Motor neuron (in vitro differentiated cells): ENCODE data around the gene CASP8. TPM values are rescaled to one million over a fixed set of nuclear protein-coding genes. Genes with fewer than 3 reads are reported as not detected.

Experiments
- ATAC-seq, 8 experiments: fragments of 200-7000 bp; cut with Tn5 transposase; replicated peaks in 6 of 8; 2 replicates each; pipeline ENCODE4 v1.8.0; 2021; ENCODE audit warnings: mild to moderate bottlenecking in 8 of 8, moderate library complexity in 8 of 8
- H3K27ac ChIP-seq, 2 donors: fragments of 250-450 bp; sonication (Bioruptor Pico); 2 replicates each; pipeline ENCODE4 v1.9.0; 2021; ENCODE audit warnings: antibody characterized with exemption in 2 of 2, mild to moderate bottlenecking in 2 of 2, moderate library complexity in 1 of 2
- H3K4me1 ChIP-seq, 2 donors: fragments of 250-450 bp; sonication (Bioruptor Pico); replicated peaks in 1 of 2; 2 replicates each; pipeline ENCODE4 v1.6.1; 2021; ENCODE audit warnings: antibody characterized with exemption in 2 of 2, mild to moderate bottlenecking in 2 of 2, moderate library complexity in 1 of 2
- H3K4me3 ChIP-seq, 5 donors: fragments of 250-450 bp; sonication (Bioruptor Pico); 2 replicates each; pipeline ENCODE4 v1.9.0; 2021; ENCODE audit warnings: antibody characterized with exemption in 5 of 5, mild to moderate bottlenecking in 5 of 5, moderate library complexity in 4 of 5
- WGBS, 10 experiments: fragments of 450-650 bp; shearing (Covaris generic); methylation state at CpG; one replicate each; pipeline ENCODE4 v1.0.0; 2022; 5-methylcytosine and 5-hydroxymethylcytosine counted together
- in situ Hi-C, 9 experiments: fragments of 400-800 bp; cut with MboI; loops; one replicate each; pipeline ENCODE4 v1.15.0; 2021; ENCODE audit warnings: low sequenced_read_pairs in 9 of 9, low pct_unique_long_range_greater_than_20kb in 2 of 9; ENCODE audit not compliant: unreplicated experiment in 9 of 9
- total RNA-seq, 8 experiments: library from RNA; unstranded; fragments of 300-600 nt; gene quantifications; 2 replicates each; pipeline versions ENCODE4 v1.2.3 to v1.2.4, GENCODE V29; 2022

CASP8 gene
- total RNA-seq, 8 experiments from 2014 or later, result 0.16 to 28.3 (median 6.9) TPM

- no peak overlapping the region for H3K27ac ChIP-seq
- no peak overlapping the region for H3K4me3 ChIP-seq
- 51 to 94% (median 85%) methylated on average over 1 to 2 of the region's 2 CpGs; no CpG with 5 or more reads in 3 of the 10 experiments for WGBS, 10 experiments
- in situ Hi-C loops, result loop anchor here in 2 of 9 experiments (10.0 to 25.0 kb wide), 2 partner anchors 115 to 937 kb away; no protein-coding TSS in a partner anchor
- no peak for ATAC-seq
- no peaks in the 10 kb centered on the region for H3K4me1 ChIP-seq
Measured at GRCh38 chr2:201249889-201250288, 10.4 kb upstream of the CASP8 start.

DNA sequence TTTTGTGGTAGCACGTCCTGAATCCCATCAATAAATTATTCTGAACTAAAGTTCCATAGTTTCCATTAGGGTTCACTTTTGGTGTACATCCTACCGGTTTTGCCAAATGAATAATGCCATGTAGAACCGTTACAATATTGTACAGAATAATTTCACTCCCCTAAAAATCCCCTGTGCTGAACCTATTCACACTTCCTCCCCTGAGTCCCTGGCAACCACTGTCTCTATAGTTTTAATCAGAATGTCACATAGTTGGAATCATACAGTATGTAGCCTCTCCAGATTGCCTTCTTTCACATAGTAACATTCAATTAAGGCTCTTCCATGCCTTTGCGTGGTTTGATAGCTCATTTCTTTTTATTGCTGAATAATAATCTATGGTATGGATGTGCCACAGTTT is 9.6 kb upstream of the CASP8 start:
- WGBS, 10 experiments, result 55 to 100% (median 84%) methylated on average over 1 to 4 of the region's 4 CpGs
- no peaks in the 10 kb centered on the region for H3K4me1 ChIP-seq
- H3K4me3 ChIP-seq, result no peak overlapping the region
- H3K27ac ChIP-seq, result no peak overlapping the region
- ATAC-seq, result no peak
- in situ Hi-C loops, result no loop called here

GRCh38 chr2:201254081-201254730 is 6.1 kb upstream of the CASP8 start:
- Histone ChIP-seq H3K4me1 (peaks cover 0 to 10% of the 10 kb centered on the region in 2 donors), H3K27ac (no peak overlapping the region), H3K4me3 (no peak overlapping the region)
- WGBS, 10 experiments, result 0 to 93% (median 74%) methylated on average over 1 to 4 of the region's 5 CpGs; no CpG with 5 or more reads in 1 of the 10 experiments
- in situ Hi-C loops, result no loop called here
- ATAC-seq, result peak in 4 of 8 experiments; percentile 19 to 66 (median 40)

GRCh38 chr2:201255408-201256033 is 4.8 kb upstream of the CASP8 start:
- no peak overlapping the region for H3K27ac ChIP-seq
- ATAC-seq, result peak in 3 of 8 experiments; percentile 52 to 78 (median 55)
- H3K4me1 ChIP-seq, result peaks cover 0 to 10% of the 10 kb centered on the region in 2 donors
- in situ Hi-C loops, result no loop called here
- no peak overlapping the region for H3K4me3 ChIP-seq
- 93 to 100% (median 100%) methylated on average over 1 to 3 of the region's 3 CpGs; no CpG with 5 or more reads in 5 of the 10 experiments for WGBS, 10 experiments

DNA sequence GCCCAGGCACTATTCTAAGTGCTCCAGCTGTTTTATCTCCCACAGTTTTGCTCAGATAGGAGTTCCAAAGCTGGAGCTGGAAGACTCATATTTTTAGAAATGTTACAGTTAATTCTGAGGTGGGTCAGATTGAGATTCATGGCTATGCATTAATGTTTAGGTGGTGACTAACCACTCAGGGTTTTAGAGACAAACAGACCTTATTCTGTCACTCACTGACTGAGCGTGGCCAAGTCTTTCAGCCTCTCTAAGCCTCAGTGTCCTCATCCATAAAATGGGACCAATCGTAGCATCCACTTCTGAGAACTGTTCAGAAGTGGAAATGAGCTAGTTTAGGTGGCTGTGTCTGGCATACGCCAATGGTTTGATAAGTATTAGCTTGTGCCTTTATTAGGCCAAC is 4.3 kb upstream of the CASP8 start:
- no peak for ATAC-seq
- in situ Hi-C loops, result no loop called here

DNA sequence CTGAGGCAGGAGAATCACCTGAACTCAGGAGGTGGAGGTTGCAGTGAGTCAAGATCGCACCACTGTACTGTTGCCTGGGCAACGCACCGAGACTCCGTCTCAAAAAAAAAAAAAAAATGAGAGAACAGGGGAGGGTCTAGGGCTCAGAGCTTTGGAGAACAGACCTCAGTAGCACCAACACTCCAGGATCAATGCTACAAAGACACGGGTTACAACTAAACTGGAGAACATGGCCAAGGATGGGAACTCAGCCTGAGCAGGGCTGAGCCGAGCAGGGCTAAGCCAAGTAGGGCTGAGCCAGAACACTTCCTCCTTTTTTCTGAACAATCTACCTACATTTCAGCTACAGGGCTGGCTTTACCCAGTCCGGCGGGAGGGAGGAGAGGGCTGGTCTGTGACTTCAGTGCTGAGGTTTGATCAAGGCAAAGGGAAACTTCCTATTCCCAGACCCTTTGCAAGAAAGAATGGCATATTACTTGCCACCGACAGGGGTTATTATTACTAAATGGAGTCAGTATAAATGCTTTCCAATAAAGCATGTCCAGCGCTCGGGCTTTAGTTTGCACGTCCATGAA is 2.9 kb upstream of the CASP8 start:
- no peak overlapping the region for H3K4me3 ChIP-seq
- peak in 6 of 8 experiments; percentile 9 to 63 (median 34) for ATAC-seq
- H3K27ac ChIP-seq, result no peak overlapping the region
- in situ Hi-C loops, result no loop called here
- H3K4me1 ChIP-seq, result peaks cover 0 to 10% of the 10 kb centered on the region in 2 donors
- WGBS, 10 experiments, result 0 to 100% (median 66%) methylated on average over 1 to 12 of the region's 12 CpGs; no CpG with 5 or more reads in 2 of the 10 experiments

More for the DNA sequence above, 4.3 kb upstream of the CASP8 start:
- Histone ChIP-seq H3K27ac (no peak overlapping the region), H3K4me3 (no peak overlapping the region), H3K4me1 (peaks cover 0 to 10% of the 10 kb centered on the region in 2 donors)
- 57 to 100% (median 95%) methylated on average over 1 to 3 of the region's 3 CpGs; no CpG with 5 or more reads in 3 of the 10 experiments for WGBS, 10 experiments

DNA sequence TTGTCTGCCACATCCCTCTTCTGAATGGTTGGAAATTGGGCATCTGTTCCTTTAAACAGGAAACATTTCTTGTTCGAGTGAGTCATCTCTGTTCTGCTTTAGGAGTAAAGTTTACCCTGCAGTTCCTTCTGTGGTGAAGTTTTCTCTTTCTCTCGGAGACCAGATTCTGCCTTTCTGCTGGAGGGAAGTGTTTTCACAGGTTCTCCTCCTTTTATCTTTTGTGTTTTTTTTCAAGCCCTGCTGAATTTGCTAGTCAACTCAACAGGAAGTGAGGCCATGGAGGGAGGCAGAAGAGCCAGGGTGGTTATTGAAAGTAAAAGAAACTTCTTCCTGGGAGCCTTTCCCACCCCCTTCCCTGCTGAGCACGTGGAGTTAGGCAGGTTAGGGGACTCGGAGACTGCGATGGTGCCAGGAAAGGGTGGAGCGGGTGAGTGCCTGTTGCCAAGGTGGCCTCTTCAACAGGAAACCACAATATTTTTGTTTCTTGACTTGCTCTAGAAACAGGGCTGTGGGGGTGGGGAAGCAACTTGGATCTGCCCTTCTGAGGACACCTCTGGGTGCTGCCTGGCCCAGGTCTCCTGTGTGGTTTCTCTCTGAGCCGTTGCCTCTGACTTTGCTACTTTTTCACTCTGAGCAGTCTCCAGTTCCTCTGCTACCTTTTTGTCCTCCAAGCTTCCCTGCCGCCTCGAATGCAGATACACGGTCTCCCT is 2.2 kb upstream of the CASP8 start:
- Histone ChIP-seq H3K27ac (peak overlapping the region in 1 of 2 donors; percentile 32), H3K4me3 (peak overlapping the region in 3 of 5 donors; percentile 5 to 10 (median 10)), H3K4me1 (peaks cover 0 to 10% of the 10 kb centered on the region in 2 donors)
- WGBS, 10 experiments, result 0 to 52% (median 33%) methylated on average over 1 to 8 of the region's 10 CpGs; no CpG with 5 or more reads in 1 of the 10 experiments
- ATAC-seq, result peak; percentile 29 to 85 (median 56)
- in situ Hi-C loops, result no loop called here

DNA sequence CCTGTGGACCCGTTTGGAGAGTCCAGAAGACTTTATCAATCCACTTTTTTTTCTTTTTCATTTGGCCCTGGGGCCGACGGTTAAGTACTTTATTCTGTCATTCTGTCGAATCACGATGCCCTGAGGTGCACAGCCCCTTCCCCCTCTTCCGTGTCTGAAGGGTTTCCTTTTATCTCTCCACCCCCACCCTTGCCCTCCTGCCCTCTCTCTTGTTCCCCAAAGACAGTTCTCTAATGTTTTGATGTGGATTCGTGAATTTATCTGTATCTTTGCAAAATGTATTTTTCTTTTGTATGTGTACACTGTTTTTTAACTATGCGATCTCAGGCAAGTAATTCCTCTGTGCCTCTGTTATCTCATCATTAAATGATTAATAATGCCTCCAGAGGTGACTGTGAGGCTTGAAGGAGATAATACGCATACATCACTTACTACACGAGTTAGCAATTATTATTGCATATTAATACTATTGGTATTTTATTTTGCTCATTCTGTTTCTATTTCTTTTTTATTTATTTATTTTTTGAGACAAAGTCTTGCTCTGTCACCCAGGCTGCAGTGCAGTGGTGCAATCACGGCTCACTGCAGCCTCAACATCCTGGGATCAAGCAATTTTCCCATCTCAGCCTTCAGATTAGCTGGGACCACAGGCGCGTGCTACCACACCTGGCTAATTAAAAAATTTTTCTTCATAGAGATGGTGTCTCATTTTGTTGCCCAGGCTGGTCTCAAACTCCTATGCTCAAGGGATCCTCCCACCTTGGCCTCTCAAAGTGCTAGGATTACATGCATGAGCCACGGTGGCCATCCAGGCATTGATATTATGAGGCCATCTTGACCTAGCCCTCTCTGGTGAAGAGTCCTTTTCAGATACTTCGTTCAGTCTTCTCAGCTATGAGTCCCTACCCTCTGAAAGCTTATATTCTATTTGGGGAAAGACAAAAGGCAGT is 1.4 kb upstream of the CASP8 start:
- ATAC-seq, result no peak
- Histone ChIP-seq H3K27ac (no peak overlapping the region), H3K4me1 (peaks cover 0 to 10% of the 10 kb centered on the region in 2 donors), H3K4me3 (peak overlapping the region in 1 of 5 donors; percentile 10)
- in situ Hi-C loops, result no loop called here
- WGBS, 10 experiments, result 9 to 100% (median 51%) methylated on average over 1 to 14 of the region's 15 CpGs

GRCh38 chr2:201261471-201261870 is 1.1 kb downstream of the CASP8 start:
- Histone ChIP-seq H3K27ac (no peak overlapping the region), H3K4me3 (no peak overlapping the region), H3K4me1 (peaks cover 0 to 10% of the 10 kb centered on the region in 2 donors)
- in situ Hi-C loops, result no loop called here
- WGBS, 10 experiments, result 83 to 100% (median 94%) methylated on average over 1 to 8 of the region's 9 CpGs
- no peak for ATAC-seq

- peaks cover 0 to 10% of the 10 kb centered on the region in 2 donors for H3K4me1 ChIP-seq
- no peak for ATAC-seq
- H3K4me3 ChIP-seq, result no peak overlapping the region
- no peak overlapping the region for H3K27ac ChIP-seq
- 0 to 100% (median 76%) methylated on average over 1 to 2 of the region's 2 CpGs; no CpG with 5 or more reads in 1 of the 10 experiments for WGBS, 10 experiments
- in situ Hi-C loops, result no loop called here
Measured at GRCh38 chr2:201261906-201262305, 1.6 kb downstream of the CASP8 start.

DNA sequence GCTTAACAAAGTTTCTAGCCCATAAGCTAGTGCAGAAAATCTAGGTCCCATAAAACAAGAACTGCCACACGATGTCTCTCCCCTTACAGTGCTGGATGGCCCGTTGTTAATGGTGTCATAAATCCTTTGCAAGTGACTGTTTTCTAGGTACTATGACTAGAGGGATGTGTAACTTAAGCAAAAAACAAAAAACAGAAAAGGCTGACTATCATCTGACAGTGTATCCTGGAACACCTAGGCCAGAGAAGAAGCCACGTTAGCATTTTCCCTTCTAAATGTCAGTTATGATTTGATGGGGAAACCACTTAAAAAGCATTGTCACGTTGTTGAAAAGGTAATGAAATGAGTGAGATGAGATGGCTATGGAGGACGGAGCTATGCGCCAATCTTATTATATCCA is 2.4 kb downstream of the CASP8 start:
- H3K4me3 ChIP-seq, result no peak overlapping the region
- no peak overlapping the region for H3K27ac ChIP-seq
- in situ Hi-C loops, result no loop called here
- peaks cover 0 to 10% of the 10 kb centered on the region in 2 donors for H3K4me1 ChIP-seq
- 60 to 100% (median 79%) methylated on average over 1 to 6 of the region's 6 CpGs for WGBS, 10 experiments
- ATAC-seq, result no peak

- Histone ChIP-seq H3K4me3 (no peak overlapping the region), H3K4me1 (no peaks in the 10 kb centered on the region), H3K27ac (no peak overlapping the region)
- ATAC-seq, result peak in 1 of 8 experiments; percentile 23
- in situ Hi-C loops, result no loop called here
- WGBS, 10 experiments, result 57 to 100% (median 89%) methylated on average over 1 to 2 of the region's 2 CpGs; no CpG with 5 or more reads in 5 of the 10 experiments
Measured at GRCh38 chr2:201263779-201264178, 3.4 kb downstream of the CASP8 start.
